ENCODE results near the gene NOL8.

DNA sequence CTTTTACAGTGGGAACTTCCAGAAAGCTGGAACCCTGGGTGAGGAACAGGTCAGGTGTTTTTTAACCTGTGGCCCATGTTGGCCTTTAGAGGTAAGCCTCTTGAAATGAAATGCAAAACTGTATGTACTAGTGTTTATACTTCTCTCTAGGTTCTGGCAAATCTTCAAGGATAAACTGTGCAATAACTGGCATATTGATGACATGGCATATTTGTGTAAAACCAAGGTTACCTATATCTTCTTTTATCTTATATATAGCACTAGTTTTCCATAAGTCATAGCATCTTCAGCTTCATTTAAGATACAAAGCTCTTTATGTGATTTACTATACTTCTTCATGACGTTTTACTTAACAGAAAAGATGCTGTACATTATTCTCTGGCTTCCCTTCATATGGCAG lies 24.2 kb downstream of the NOL8 start:
- TF ChIP-seq, protein P1, sequence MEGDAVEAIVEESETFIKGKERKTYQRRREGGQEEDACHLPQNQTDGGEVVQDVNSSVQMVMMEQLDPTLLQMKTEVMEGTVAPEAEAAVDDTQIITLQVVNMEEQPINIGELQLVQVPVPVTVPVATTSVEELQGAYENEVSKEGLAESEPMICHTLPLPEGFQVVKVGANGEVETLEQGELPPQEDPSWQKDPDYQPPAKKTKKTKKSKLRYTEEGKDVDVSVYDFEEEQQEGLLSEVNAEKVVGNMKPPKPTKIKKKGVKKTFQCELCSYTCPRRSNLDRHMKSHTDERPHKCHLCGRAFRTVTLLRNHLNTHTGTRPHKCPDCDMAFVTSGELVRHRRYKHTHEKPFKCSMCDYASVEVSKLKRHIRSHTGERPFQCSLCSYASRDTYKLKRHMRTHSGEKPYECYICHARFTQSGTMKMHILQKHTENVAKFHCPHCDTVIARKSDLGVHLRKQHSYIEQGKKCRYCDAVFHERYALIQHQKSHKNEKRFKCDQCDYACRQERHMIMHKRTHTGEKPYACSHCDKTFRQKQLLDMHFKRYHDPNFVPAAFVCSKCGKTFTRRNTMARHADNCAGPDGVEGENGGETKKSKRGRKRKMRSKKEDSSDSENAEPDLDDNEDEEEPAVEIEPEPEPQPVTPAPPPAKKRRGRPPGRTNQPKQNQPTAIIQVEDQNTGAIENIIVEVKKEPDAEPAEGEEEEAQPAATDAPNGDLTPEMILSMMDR (IDR thresholded peaks at IDR 0.05): no peak
- no peak for TF ChIP-seq POLR2A (IDR thresholded peaks at IDR 0.05)
